ENCODE data around the gene PCARE.

The PCARE gene

GRCh38 chr2:29033172-29033571, 41.2 kb downstream of the PCARE start:
- no peak for DNase-seq

DNA sequence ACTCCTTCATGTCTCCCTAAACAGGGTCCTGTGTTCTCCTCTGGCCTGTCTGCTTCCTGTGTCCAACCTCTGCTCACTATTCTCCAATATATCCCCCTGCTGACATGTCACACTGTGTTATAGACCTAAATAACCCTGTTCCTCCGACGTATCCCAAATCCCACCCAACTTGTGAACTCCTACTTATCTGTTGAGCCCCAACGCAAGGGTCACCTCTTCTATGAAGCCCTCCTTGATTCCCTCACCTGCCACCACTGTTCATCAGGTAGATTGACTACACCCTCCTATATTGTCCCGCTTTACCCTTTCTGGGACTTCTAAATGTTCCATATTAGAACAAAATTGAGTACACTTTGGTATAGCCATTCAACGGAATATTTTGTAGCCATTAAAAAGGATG, 42.1 kb downstream of the PCARE start:
- no peak for DNase-seq

DNA sequence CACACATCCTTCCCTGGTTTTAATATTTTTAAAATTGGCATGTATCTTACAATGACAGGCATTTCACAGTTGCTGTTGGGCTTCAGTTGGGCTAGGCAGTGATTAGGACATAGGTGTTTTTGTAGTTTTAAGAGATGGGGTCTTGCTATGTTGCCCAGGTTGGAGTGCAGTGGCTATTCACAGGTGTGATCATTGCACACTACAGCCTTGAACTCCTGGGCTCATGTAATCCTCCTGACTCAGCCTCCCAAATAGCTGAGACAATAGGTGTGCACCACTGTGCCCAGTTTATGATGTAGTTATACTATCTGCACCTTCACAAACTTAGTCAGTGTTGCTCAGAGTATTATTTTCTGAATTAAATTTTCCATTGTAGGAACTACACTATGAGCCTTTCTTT, 43.3 kb downstream of the PCARE start:
- DNase-seq: no peak

DNA sequence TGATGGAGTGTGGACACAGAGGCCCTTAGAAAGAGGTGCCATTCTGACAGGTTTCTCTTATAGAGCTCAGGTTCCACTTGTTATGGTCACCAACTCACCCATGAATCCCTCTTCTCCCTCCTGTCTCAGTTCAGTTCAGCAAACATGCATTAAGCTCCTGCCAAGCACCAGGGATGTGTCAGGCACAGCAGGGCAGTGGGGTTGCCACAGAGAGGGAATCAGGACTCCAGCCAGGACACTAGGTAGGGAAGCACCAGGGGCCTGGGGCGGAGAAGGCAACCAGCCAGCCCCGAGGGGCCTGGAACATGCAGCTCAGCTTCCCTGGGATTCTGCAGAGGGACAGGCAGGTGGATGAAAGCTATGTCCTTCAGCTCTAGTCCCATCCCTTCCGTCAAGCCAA, 48.6 kb downstream of the PCARE start:
- no peak for DNase-seq

GRCh38 chr2:29024882-29025430, 49.4 kb downstream of the PCARE start:
- no peak for DNase-seq

GRCh38 chr2:29023188-29023587, 51.1 kb downstream of the PCARE start:
- no peak for DNase-seq

DNA sequence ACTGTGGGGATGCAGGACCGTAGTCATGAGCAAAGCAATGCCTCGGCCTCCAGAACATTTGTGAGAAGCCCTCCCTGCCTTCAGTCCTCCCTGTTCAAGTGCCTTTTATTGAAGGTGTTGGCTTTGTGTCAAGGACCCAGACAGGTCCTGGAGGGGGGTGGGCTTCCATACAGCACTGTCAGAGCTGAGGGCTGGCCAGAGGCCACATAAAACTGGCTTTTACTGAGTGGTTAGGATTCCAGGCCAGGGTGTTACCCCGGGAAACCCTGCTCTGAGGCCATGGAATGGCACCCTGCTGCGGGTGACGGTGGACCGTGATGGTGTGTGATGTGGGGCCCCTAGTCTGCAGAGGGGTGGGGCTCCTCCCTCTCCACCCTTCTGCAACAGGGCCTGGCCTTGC, 51.6 kb downstream of the PCARE start:
- no peak for DNase-seq

DNA sequence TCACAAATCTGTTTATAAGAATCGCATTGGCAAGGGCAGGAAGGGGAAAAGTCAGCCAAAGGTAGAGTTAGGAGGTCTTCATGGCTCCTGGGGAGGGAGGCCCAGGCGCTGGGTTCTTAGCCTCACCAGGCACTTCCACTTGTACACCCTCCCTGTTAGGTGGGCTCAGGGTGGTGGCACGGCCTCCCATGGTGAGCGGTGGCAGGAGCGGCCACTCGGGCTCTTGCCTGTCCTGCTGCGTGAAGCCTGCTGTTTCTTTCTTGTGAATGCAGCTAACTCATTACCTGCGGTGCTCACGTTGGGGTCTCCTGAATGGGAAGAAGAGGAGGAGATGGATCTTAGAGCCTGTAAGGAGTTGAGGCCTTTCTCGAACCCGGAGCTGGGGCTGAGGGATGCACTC, 52.4 kb downstream of the PCARE start:
- DNase-seq: no peak

- DNase-seq: no peak
Measured at GRCh38 chr2:29017716-29018435, 56.4 kb downstream of the PCARE start.

DNA sequence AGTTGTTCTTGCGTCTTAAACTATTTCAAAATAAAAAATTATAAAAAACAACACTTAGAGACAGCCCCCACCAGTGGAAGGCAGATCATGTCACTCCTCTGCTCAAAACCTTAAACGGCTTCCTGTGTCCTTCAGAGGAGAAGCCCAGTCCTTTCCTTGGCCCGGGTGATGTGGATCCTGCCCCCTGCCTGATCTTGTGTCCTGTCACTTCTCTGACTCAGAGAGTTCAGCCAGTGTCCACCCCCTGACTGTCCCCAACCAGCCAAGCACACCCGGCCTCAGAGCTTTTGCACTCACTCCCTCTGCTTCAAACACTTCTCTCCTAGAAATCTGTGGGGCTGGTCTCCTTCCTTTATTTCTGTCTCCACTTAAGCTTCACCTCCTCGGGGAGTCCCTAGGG, 57.8 kb downstream of the PCARE start:
- DNase-seq: no peak

DNA sequence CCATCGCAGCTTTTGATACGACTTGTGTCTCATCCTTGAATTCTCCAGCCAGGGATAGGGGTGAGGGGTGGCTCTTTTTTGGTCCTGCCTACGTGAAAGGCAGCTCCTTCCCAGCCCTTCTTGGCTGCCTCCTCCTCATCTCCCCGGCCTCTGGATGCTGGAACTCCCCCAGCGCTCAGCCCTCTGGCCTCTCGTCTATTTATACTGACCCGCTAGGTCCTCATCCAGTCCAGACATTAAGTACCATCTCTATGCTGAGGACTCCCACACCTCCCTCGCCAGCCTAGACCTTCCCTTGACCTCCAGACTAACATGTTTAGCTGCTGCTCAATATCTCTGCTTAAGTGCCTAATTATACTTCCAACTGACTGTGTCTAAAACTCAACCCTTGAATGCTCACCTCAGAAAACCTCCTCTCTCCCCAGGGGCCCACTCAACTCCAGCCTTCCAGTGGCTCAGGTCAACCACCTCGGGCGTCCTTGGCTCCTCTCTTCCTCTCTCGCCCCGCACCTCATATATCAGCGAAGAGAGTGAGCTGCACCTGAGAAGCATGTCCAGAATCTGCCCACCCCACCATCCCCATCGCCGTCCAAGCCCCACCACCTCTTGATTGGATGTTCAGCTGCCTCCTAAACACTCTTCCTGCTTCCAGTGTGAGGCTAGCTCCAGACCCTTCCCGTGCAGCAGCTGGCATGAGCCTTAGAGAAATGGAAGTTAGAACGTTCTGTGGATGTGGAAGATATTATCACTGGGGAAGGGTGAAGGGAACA, 58.4 kb downstream of the PCARE start:
- DNase-seq: no peak

DNA sequence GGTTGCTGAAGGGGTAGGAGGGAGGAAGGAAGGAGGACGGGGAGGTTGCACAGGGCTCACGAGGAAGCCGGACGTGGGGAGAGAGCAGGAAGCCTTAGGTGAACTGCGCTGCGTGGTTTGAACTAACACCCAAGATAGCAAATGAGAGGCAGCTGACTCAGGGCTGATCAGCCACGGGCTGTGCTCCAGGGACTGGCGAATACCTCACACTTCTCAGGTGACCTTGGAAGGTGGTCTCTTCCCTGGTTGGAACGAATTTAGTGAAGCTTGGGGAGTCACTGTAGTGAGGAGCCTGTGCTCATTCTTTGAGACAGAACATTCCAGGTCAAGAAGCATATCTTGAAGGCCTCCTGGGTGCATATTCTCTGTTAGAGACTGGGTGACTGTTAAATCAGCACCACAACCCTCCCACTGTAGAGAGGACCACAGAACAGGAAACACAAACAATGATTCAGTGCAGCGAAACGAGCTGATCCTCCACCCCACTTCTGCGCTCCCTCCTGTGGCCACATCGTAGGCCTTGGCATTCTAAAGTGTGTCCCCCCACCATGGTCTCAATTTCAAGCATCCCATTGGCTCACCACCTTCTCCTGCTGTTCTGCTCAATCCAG, 59.4 kb downstream of the PCARE start:
- no peak for DNase-seq

- DNase-seq: no peak
Measured at GRCh38 chr2:29014331-29014730, 60.0 kb downstream of the PCARE start.

DNA sequence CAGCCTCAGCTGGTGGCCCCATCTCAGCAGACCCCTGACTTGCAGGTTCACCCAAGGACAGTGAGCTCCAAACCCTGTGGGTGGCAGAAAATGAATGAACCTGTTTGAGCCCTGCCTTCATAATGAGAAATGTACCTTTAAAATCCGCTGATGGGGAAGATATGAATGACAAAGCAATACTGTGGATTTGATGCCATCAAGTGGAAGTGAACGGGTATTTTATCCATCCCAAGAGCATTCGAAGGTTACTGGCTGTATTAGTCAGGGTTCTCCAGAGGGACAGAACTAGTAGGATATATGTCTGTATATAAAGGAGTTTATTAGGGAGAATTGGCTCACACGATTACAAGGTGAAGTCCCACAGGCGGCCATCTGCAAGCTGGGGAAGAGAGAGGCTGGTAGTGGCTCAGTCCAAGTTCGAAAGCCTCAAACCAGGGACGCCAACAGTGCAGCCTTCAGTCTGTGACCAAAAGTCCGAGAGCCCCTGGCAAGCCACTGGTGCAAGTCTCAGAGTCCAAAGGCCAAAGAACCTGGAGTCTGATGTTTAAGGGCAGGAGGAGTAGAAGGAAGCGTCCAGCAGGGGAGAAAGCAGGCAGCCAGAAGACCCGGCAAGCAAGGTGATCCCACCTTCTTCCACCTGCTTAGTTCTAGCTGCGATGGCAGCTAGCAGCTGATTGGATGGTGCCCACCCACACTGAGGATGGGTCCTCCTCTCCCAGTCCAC, 61.1 kb downstream of the PCARE start:
- DNase-seq: no peak

- no peak for DNase-seq
Measured at GRCh38 chr2:29012211-29012681, 62.1 kb downstream of the PCARE start.

All from NCI-H524 treated with DMSO at 0.1 percent for 48 hours (cell line).